Astrocyte (in vitro differentiated cells and primary cell): ENCODE measurements around the gene GLB1L2. TPM values are rescaled to one million over a fixed set of nuclear protein-coding genes. Genes with fewer than 3 reads are reported as not detected.

ENCODE experiments used
- DNase-seq: peaks from one replicate; pipeline ENCODE4 v3.0.0-alpha.2; 2010; ENCODE audit warnings: low read depth
- FAIRE-seq: peaks from 2 replicates; lab custom pipeline; 2011; peaks lifted over from hg19 to GRCh38; lab: Jason Lieb, UNC
- H2AFZ ChIP-seq: 2 replicates; pipeline ENCODE4 v1.6.0; 2012; ENCODE audit warnings: low read depth, low read length, inconsistent platforms
- H3K27ac ChIP-seq: 2 replicates; pipeline ENCODE4 v1.5.1; 2011; ENCODE audit warnings: low read depth, low read length, inconsistent platforms
- H3K27me3 ChIP-seq: 2 replicates; pipeline ENCODE4 v1.6.0; 2011; ENCODE audit warnings: low read length, inconsistent platforms; ENCODE audit not compliant: insufficient read depth
- H3K36me3 ChIP-seq: 2 replicates; pipeline ENCODE4 v1.5.1; 2011; ENCODE audit warnings: low read length, inconsistent platforms; ENCODE audit not compliant: insufficient read depth
- H3K4me1 ChIP-seq: 2 replicates; pipeline ENCODE4 v1.5.1; 2011; ENCODE audit warnings: low read length, inconsistent platforms; ENCODE audit not compliant: insufficient read depth
- H3K4me2 ChIP-seq: 2 replicates; pipeline ENCODE4 v1.6.0; 2012; ENCODE audit warnings: low read length, inconsistent platforms
- H3K4me3 ChIP-seq: 2 replicates; pipeline ENCODE4 v1.5.1; 2011; ENCODE audit warnings: low read depth, mild to moderate bottlenecking, low read length, inconsistent platforms; ENCODE audit not compliant: insufficient read depth
- H3K79me2 ChIP-seq: 2 replicates; pipeline ENCODE4 v1.6.0; 2012; ENCODE audit warnings: mild to moderate bottlenecking, low read length, inconsistent platforms; ENCODE audit not compliant: insufficient read depth
- H3K9ac ChIP-seq: 2 replicates; pipeline ENCODE4 v1.6.0; 2012; ENCODE audit warnings: mild to moderate bottlenecking, low read length, inconsistent platforms
- H3K9me3 ChIP-seq: 2 replicates; pipeline ENCODE4 v1.5.1; 2012; ENCODE audit warnings: low read depth, mild to moderate bottlenecking, low read length, inconsistent platforms; ENCODE audit not compliant: insufficient read depth
- H4K20me1 ChIP-seq: 2 replicates; pipeline ENCODE4 v1.6.0; 2012; ENCODE audit warnings: low read length, inconsistent platforms; ENCODE audit not compliant: insufficient read depth
- H3K27ac Mint-ChIP-seq: one replicate; pipeline ENCODE4 v1.8.0; 2021; ENCODE audit warnings: mild to moderate bottlenecking, mixed read lengths; ENCODE audit not compliant: unreplicated experiment
- H3K27me3 Mint-ChIP-seq: one replicate; pipeline ENCODE4 v1.8.0; 2021; ENCODE audit warnings: low read depth, mixed read lengths; ENCODE audit not compliant: unreplicated experiment
- H3K36me3 Mint-ChIP-seq: one replicate; pipeline ENCODE4 v1.8.0; 2021; ENCODE audit warnings: low read depth, mixed read lengths; ENCODE audit not compliant: unreplicated experiment
- H3K4me1 Mint-ChIP-seq: one replicate; pipeline ENCODE4 v1.8.0; 2021; ENCODE audit warnings: low read depth, mixed read lengths; ENCODE audit not compliant: unreplicated experiment
- H3K4me3 Mint-ChIP-seq: one replicate; pipeline ENCODE4 v1.8.0; 2021; ENCODE audit warnings: mild to moderate bottlenecking, moderate library complexity, mixed read lengths; ENCODE audit not compliant: unreplicated experiment
- H3K9me3 Mint-ChIP-seq: one replicate; pipeline ENCODE4 v1.8.0; 2021; ENCODE audit warnings: mild to moderate bottlenecking, mixed read lengths; ENCODE audit not compliant: unreplicated experiment
- EZH2 ChIP-seq: IDR thresholded peaks from 2 replicates; pipeline ENCODE4 v1.6.1; 2012; ENCODE audit warnings: mild to moderate bottlenecking, low read length, inconsistent platforms; ENCODE audit not compliant: insufficient read depth
- total RNA-seq: library from RNA; stranded (reverse); gene quantifications from 2 replicates; pipeline ENCODE4 v1.2.1, GENCODE V29; 2021
- TF ChIP-seq, protein P1 (sequence below): IDR thresholded peaks from 2 replicates; pipeline ENCODE4 v1.5.1; 2011; ENCODE audit warnings: low read depth, mild to moderate bottlenecking, inconsistent platforms, low read length, moderate library complexity; ENCODE audit not compliant: insufficient read depth

Gene GLB1L2
- total RNA-seq, 1 donor from 2014 or later = 2.8 TPM

DNA sequence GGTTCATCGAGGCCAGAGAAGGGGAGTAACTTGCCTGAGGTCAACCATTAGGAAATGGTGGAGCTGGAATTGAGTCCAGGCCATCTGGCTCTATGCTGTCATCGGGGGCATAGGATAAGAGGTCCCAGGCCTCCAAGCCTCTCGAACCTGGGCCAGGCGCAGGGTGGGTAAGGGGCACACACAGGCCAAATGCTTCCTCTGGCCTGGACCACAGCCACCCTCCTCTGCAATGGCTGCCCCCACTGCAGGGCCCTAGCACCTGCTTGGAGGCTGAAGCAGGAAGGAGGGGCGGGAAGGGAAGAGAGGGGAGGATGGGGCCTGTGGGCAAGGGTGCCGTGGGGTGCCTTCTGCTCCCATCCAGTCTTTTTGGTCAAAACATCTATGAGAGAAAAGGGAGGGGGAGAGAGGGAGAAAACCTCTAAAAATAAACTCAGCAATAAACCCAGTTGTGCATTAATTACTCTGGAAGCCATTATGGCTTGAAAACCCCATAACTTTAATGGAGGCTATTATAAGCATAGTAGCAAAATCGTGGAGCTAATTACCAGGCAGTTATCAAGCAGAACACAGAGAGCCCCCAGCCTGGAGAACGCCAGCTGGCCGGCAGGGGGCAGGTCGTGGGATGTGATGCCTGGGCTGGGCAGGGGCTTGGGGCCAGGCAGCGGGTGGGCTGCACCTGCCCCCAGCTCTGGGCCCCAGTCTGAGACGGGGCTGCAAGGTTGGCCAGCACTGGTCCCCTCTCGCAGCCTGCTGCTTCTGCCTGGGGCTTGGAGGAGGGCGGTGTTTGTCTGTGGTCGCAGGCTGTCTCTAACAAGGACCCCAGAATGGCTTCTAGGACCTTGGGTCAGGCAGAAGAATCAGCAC lies 59.1 kb downstream of the GLB1L2 start:
- no peaks in the 10 kb centered on the region for H3K9me3 ChIP-seq
- H3K4me3 ChIP-seq = no peak overlapping the region
- no peaks in the 10 kb centered on the region for H3K79me2 ChIP-seq
- no peak overlapping the region for H3K27ac ChIP-seq
- H3K36me3 ChIP-seq = no peaks in the 10 kb centered on the region
- H3K4me3 Mint-ChIP-seq = no peak overlapping the region
- no peaks in the 10 kb centered on the region for H3K4me1 Mint-ChIP-seq
- H4K20me1 ChIP-seq = no peaks in the 10 kb centered on the region
- H3K4me1 ChIP-seq = no peaks in the 10 kb centered on the region
- H3K27ac Mint-ChIP-seq = no peak overlapping the region
- no peak for FAIRE-seq
- peaks cover 45% of the 10 kb centered on the region for H3K27me3 Mint-ChIP-seq
- TF ChIP-seq EZH2 = no peak
- TF ChIP-seq, protein P1, sequence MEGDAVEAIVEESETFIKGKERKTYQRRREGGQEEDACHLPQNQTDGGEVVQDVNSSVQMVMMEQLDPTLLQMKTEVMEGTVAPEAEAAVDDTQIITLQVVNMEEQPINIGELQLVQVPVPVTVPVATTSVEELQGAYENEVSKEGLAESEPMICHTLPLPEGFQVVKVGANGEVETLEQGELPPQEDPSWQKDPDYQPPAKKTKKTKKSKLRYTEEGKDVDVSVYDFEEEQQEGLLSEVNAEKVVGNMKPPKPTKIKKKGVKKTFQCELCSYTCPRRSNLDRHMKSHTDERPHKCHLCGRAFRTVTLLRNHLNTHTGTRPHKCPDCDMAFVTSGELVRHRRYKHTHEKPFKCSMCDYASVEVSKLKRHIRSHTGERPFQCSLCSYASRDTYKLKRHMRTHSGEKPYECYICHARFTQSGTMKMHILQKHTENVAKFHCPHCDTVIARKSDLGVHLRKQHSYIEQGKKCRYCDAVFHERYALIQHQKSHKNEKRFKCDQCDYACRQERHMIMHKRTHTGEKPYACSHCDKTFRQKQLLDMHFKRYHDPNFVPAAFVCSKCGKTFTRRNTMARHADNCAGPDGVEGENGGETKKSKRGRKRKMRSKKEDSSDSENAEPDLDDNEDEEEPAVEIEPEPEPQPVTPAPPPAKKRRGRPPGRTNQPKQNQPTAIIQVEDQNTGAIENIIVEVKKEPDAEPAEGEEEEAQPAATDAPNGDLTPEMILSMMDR = no peak
- no peak overlapping the region for H2AFZ ChIP-seq
- H3K9me3 Mint-ChIP-seq = no peaks in the 10 kb centered on the region
- no peak overlapping the region for H3K4me2 ChIP-seq
- DNase-seq = no peak
- H3K9ac ChIP-seq = no peak overlapping the region
- no peaks in the 10 kb centered on the region for H3K27me3 ChIP-seq
- peaks cover 2% of the 10 kb centered on the region for H3K36me3 Mint-ChIP-seq

DNA sequence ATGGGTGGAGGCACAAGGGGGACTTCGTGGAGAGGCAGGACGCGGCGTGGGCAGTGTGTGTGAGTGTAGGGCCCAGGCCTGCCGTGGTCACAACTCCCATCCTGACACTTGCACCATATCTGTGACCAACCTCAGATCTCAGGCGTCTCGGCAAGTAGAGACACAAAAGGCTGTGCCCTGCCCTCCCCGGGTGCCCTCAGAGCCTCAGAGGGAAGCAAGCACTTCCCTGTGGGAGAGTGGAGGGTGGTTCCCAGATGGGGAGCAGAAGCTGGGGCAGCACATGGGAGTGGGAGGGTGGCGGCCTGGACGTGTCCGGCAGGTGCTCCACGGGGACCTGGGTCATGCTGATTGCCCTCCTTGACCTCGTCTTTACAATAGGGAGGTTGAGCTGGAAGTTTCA lies 59.9 kb downstream of the GLB1L2 start:
- no peak overlapping the region for H3K27ac Mint-ChIP-seq
- no peak for DNase-seq
- Histone ChIP-seq H3K4me3 (no peak overlapping the region), H3K36me3 (no peaks in the 10 kb centered on the region), H3K79me2 (no peaks in the 10 kb centered on the region), H3K4me1 (no peaks in the 10 kb centered on the region), H3K9me3 (no peaks in the 10 kb centered on the region), H3K27ac (no peak overlapping the region), H3K27me3 (no peaks in the 10 kb centered on the region), H3K4me2 (no peak overlapping the region), H3K9ac (no peak overlapping the region), H4K20me1 (no peaks in the 10 kb centered on the region), H2AFZ (no peak overlapping the region)
- H3K27me3 Mint-ChIP-seq = peaks cover 38% of the 10 kb centered on the region
- no peak overlapping the region for H3K4me3 Mint-ChIP-seq
- no peak for TF ChIP-seq EZH2
- TF ChIP-seq, protein P1 = no peak
- H3K4me1 Mint-ChIP-seq = no peaks in the 10 kb centered on the region
- no peak for FAIRE-seq
- peaks cover 2% of the 10 kb centered on the region for H3K36me3 Mint-ChIP-seq
- no peaks in the 10 kb centered on the region for H3K9me3 Mint-ChIP-seq
